ENCODE data around the gene NINL. TPM values are rescaled to one million over a fixed set of nuclear protein-coding genes. Genes with fewer than 3 reads are reported as not detected.

Gene NINL
- total RNA-seq, 3 donors from 2014 or later (not counting 1 experiment from before 2014, with no cell fraction given), result 3.1 to 6.9 (median 4.9) TPM

- DNase-seq, result no peak
- H3K4me1 ChIP-seq (ENCODE audit: control insufficient read depth, insufficient read depth, low read length), result no peaks in the 10 kb centered on the region
- H3K36me3 ChIP-seq (ENCODE audit: control insufficient read depth, insufficient read depth, low read length), result no peaks in the 10 kb centered on the region
- WGBS (ENCODE audit: insufficient coverage), result 87% methylated on average over 19 of the region's 19 CpGs
- H3K9me3 ChIP-seq (ENCODE audit: control insufficient read depth, insufficient read depth, low read length), result no peaks in the 10 kb centered on the region
- no peaks in the 10 kb centered on the region for H3K27me3 ChIP-seq (ENCODE audit: control insufficient read depth, insufficient read depth, low read length)
- H3K9me3 Mint-ChIP-seq, result no peaks in the 10 kb centered on the region
- peaks cover 0 to 16% of the 10 kb centered on the region in 2 donors for H3K4me1 Mint-ChIP-seq
- ATAC-seq, result no peak
- H3K27me3 Mint-ChIP-seq (ENCODE audit: low read depth in 2 of 2), result no peaks in the 10 kb centered on the region
- H3K4me3 Mint-ChIP-seq, result no peak overlapping the region
- H3K4me3 ChIP-seq (ENCODE audit: low read length), result no peak overlapping the region
- H3K27ac ChIP-seq (ENCODE audit: low read length), result no peak overlapping the region
- H3K36me3 Mint-ChIP-seq, result no peaks in the 10 kb centered on the region
- TF ChIP-seq CTCF (IDR thresholded peaks at IDR 0.05), result no peak
- intact Hi-C loops (cut with micrococcal nuclease), result no loop called here
- no peak overlapping the region for H3K27ac Mint-ChIP-seq
These were observed 45.3 kb downstream of the NINL start for GRCh38 chr20:25539742-25540672.

- H3K4me3 ChIP-seq (ENCODE audit: low read length), result no peak overlapping the region
These were observed 46.3 kb downstream of the NINL start for GRCh38 chr20:25538838-25539665.

GRCh38 chr20:25537890-25538289 is 47.4 kb downstream of the NINL start:
- 92% methylated on average over 12 of the region's 13 CpGs for WGBS (ENCODE audit: insufficient coverage)
- Mint-ChIP-seq H3K27ac (no peak overlapping the region), H3K4me3 (no peak overlapping the region), H3K4me1 (peaks cover 0 to 22% of the 10 kb centered on the region in 2 donors), H3K27me3 (ENCODE audit: low read depth in 2 of 2) (peaks cover 0 to 7% of the 10 kb centered on the region in 2 donors), H3K36me3 (no peaks in the 10 kb centered on the region), H3K9me3 (no peaks in the 10 kb centered on the region)
- Histone ChIP-seq H3K36me3 (ENCODE audit: control insufficient read depth, insufficient read depth, low read length) (no peaks in the 10 kb centered on the region), H3K4me3 (ENCODE audit: low read length) (no peak overlapping the region), H3K27me3 (ENCODE audit: control insufficient read depth, insufficient read depth, low read length) (no peaks in the 10 kb centered on the region), H3K9me3 (ENCODE audit: control insufficient read depth, insufficient read depth, low read length) (no peaks in the 10 kb centered on the region), H3K4me1 (ENCODE audit: control insufficient read depth, insufficient read depth, low read length) (no peaks in the 10 kb centered on the region), H3K27ac (ENCODE audit: low read length) (no peak overlapping the region)
- intact Hi-C loops (cut with micrococcal nuclease), result no loop called here
- DNase-seq (no peak), ATAC-seq (no peak)
- TF ChIP-seq CTCF (IDR thresholded peaks at IDR 0.05), result no peak

More at GRCh38 chr20:25538838-25539665, 46.3 kb downstream of the NINL start:
- Mint-ChIP-seq H3K4me3 (no peak overlapping the region), H3K36me3 (no peaks in the 10 kb centered on the region), H3K4me1 (peaks cover 0 to 15% of the 10 kb centered on the region in 2 donors), H3K27ac (no peak overlapping the region), H3K27me3 (ENCODE audit: low read depth in 2 of 2) (no peaks in the 10 kb centered on the region), H3K9me3 (no peaks in the 10 kb centered on the region)
- Histone ChIP-seq H3K27ac (ENCODE audit: low read length) (no peak overlapping the region), H3K4me1 (ENCODE audit: control insufficient read depth, insufficient read depth, low read length) (no peaks in the 10 kb centered on the region), H3K36me3 (ENCODE audit: control insufficient read depth, insufficient read depth, low read length) (no peaks in the 10 kb centered on the region), H3K27me3 (ENCODE audit: control insufficient read depth, insufficient read depth, low read length) (no peaks in the 10 kb centered on the region), H3K9me3 (ENCODE audit: control insufficient read depth, insufficient read depth, low read length) (no peaks in the 10 kb centered on the region)
- TF ChIP-seq CTCF (IDR thresholded peaks at IDR 0.05), result no peak
- 89% methylated on average over 17 of the region's 17 CpGs for WGBS (ENCODE audit: insufficient coverage)
- ATAC-seq (no peak), DNase-seq (no peak)
- intact Hi-C loops (cut with micrococcal nuclease), result no loop called here
